Measurements from ENCODE around the gene TBRG1.

DNA sequence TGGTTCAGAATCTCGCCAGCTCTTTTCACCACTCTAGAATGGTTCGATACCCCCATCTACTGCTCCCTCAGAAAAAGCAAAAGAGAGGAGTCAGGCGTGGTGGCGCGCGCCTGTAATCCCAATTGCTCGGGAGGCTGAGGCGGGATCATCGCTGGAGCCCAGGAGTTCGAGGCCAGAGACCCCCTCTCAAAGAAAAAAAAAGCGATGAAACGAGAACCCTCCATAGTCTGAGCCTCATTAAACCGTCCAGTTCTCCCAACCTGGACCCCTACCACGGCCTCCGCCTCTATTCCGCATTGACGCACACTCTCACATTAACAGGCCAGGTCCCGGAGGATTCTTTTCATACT, 51.5 kb downstream of the TBRG1 start:
- TF ChIP-seq POLR2A (IDR thresholded peaks at IDR 0.05) (no peak), CTCF (IDR thresholded peaks at IDR 0.05) (no peak)
